ENCODE results near the gene ENTREP3.
"Not testable (repeated sequence)": the region's sequence is repeated elsewhere in the genome, so short reads cannot be mapped to it uniquely, and the experiment has no call there.

The ENTREP3 gene

DNA sequence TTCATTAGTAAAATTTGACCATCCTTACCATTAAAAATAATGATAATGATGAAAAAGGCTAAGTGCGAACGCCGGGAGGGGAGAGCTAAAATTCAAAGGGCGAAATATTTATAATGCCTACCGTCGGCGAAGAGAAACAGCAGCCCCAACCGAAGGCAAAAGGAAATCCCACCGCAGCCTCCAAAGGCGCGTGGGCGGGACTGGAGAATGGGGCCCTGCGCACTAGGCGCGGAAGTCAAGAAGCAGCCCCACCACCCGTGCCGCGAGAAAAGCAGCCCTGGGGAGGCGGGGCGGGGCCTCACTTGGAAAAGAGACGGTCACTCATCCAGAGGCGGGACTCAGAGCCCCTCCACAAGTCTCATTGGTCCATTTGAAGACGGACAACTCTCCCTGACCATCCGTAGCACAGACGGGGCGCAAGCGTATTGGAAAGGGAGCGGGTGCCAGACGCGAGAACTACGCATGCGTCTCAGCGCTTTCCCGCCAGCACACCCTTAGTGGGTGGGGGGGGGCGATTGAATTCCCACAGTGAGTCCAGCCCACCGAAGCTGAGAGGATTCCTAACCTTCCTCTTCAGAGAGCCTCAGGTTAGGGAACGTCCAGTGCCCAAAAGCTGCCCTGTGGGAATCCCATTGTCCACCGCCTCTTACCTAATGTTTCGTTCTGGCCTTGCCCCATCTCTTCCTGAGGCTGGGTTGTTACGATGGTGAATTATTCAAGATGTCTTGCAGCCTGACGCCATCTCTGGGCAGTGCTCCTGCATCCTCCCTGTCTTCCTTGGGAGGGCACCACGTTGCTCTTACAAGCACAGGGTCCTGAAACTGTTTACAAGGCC, 27.8 kb downstream of the ENTREP3 start:
- Mint-ChIP-seq H3K27ac (peak overlapping the region; percentile 95), H3K27me3 (no peaks in the 10 kb centered on the region), H3K9me3 (no peaks in the 10 kb centered on the region), H3K4me3 (peak overlapping the region; percentile 90), H3K4me1 (ENCODE audit: low read depth) (peaks cover 41% of the 10 kb centered on the region), H3K36me3 (ENCODE audit: low read depth) (peaks cover 40% of the 10 kb centered on the region)
- peak; percentile 100 for DNase-seq

DNA sequence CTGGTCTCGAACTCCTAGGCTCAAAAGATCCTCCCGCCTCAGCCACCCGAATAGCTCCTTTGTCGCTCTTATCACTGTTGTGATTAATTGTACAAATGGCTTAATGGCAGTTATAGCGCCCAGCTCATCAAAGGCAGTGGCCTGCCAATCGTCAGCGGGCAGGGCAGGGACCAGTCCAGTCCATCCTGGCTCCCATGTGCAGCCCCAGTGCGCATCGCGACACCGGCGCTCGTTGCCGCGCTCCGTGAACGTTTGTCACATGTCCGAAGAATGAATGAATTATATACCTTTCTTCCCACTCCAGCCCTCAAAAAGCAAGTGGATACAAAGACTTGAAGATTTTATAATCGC, 28.4 kb downstream of the ENTREP3 start:
- peaks cover 43% of the 10 kb centered on the region for H3K4me1 Mint-ChIP-seq (ENCODE audit: low read depth)
- H3K27ac Mint-ChIP-seq = peak overlapping the region; percentile 95

DNA sequence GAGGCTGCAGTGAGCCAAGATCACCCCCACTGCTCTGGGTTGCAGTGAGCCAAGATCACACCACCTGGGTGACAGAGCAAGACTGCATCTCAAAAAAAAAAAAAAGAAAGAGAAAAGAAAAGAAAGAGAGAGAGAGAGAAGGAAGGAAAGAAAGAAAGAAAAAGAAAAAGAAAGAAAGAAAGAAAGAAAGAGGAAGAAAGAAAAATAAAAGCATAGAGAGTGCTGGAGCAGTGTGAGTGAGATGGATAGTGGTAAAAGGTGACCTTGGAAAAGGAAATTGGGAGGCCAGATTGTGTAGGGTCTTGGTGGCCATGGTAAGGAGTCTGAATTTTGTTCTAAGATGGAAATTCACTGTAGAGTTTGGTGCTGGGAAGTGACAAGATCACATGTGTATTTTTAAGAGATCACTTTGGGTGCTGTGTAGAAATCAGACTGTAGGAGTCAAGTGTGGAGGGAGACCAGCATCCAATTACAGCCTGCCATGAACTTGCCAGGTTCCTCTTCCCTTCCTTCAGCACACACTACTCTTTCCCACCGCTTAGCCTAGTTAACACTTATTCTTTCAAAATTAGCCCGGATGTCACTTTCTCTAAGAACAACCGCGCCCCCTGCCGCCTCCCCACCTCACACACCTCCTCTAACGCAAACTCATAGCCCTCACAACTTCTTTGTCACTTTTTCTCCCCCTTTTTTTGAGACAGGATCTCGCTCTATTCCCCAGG, 28.9 kb downstream of the ENTREP3 start:
- peak overlapping the region; percentile 95 for H3K27ac Mint-ChIP-seq
- peaks cover 43% of the 10 kb centered on the region for H3K4me1 Mint-ChIP-seq (ENCODE audit: low read depth)
- peaks cover 42% of the 10 kb centered on the region for H3K36me3 Mint-ChIP-seq (ENCODE audit: low read depth)
- H3K4me3 Mint-ChIP-seq = peak overlapping the region; percentile 90
- H3K27me3 Mint-ChIP-seq = no peaks in the 10 kb centered on the region
- no peaks in the 10 kb centered on the region for H3K9me3 Mint-ChIP-seq
- no peak for DNase-seq

More for the DNA sequence above, 28.4 kb downstream of the ENTREP3 start:
- Mint-ChIP-seq H3K27me3 (no peaks in the 10 kb centered on the region), H3K36me3 (ENCODE audit: low read depth) (peaks cover 42% of the 10 kb centered on the region), H3K9me3 (no peaks in the 10 kb centered on the region), H3K4me3 (peak overlapping the region; percentile 90)
- peak; percentile 94 for DNase-seq

DNA sequence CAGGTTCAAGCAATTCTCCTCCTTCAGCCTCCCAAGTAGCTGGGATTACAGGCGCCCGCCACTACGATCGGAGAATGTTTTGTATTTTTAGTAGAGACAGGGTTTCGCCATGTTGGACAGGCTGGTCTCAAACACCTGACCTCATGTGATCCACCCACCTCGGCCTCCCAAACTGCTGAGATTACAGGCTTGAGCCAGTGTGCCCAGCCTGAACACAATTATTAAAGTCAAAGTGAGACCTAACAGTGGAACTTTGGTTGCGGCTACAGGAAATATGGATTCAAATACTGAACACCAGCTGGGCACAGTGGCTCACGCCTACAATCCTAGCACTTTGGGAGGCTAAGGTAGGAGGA, 29.9 kb downstream of the ENTREP3 start:
- H3K9me3 Mint-ChIP-seq, DNase-seq, H3K27me3 Mint-ChIP-seq: not testable (repeated sequence)
- Mint-ChIP-seq H3K4me3 (peak overlapping the region; percentile 90), H3K36me3 (ENCODE audit: low read depth) (peaks cover 43% of the 10 kb centered on the region), H3K4me1 (ENCODE audit: low read depth) (peaks cover 47% of the 10 kb centered on the region), H3K27ac (peak overlapping the region; percentile 95)

DNA sequence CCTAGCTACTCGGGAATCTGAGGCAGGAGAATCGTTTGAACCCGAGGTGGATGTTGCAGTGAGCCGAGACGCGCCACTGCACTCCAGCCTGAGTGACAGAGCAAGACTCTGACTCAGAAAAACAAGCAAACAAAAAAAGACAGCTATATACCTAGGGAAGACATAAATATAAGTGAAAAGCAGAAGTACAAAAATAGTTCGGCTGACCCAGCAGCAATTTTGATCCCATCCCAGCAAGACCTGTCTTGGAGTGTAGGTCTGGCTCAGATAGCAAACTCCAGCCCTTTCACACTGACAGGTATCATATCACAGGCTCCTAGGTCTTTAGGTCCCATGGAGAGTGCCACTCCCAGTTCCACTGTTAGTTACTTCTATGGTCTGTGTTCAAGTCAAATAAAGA, 32.2 kb downstream of the ENTREP3 start:
- Mint-ChIP-seq H3K27ac (no peak overlapping the region), H3K9me3 (no peaks in the 10 kb centered on the region), H3K36me3 (ENCODE audit: low read depth) (peaks cover 44% of the 10 kb centered on the region), H3K27me3 (no peaks in the 10 kb centered on the region), H3K4me3 (no peak overlapping the region), H3K4me1 (ENCODE audit: low read depth) (peaks cover 61% of the 10 kb centered on the region)
- DNase-seq = no peak

DNA sequence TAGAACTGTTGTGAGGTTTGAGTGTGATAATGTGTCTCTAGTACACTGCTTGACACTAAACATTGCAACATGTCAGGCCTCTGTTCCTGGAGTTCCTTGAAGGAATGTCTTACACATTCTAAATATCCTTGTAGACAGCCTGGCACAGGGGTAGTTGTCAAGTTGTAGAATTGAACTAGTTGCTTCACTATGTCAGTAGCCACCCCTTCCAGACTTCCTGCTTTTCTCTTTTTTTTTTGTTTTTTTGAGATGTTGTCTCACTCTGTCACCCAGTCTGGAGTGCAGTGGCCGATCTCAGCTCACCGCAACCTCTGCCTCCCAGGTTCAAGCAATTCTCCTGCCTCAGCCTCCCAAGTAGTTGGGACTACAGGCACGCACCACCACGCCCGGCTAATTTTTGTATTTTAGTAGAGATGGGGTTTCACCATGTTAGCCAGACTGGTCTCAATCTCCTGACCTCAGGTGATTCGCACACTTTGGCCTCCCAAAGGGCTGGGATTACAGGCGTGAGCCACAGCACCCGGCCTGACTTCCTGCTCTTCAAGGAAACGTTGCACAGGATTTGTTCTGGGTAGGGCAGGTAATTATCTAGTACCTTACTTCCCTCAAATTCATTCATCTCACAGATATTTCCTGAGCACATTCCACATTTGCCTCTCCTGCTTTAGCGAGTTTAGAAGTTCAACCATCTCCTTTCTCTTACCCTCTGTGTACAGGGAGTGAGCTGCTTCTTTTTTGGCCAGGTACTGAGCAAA, 34.9 kb downstream of the ENTREP3 start:
- not testable (repeated sequence) for H3K4me3 Mint-ChIP-seq, DNase-seq, H3K9me3 Mint-ChIP-seq, H3K27me3 Mint-ChIP-seq
- peaks cover 44% of the 10 kb centered on the region for H3K36me3 Mint-ChIP-seq (ENCODE audit: low read depth)
- H3K4me1 Mint-ChIP-seq (ENCODE audit: low read depth) = peaks cover 39% of the 10 kb centered on the region
- peak overlapping the region; percentile 65 for H3K27ac Mint-ChIP-seq

DNA sequence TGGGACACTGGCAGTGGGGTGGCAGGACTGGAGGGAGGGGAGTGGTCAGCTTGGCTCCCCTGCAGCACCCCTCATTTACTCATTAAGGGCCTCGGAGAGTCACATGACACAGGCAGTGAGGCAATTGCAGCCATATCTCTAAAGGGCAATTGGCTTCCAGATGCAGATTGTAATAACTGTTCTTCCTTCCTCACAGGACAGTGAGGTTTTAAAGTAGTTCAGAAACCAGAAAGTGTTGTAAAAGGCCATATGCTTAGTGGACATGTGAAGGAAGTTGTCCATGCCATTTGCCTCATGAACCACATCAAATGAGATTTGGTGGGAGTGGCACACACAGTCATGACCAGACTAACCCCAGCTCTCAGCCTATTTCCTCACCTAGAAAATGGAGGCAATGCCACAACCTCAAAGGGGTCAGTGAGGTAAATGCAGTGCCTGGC, 35.7 kb downstream of the ENTREP3 start:
- H3K27me3 Mint-ChIP-seq = no peaks in the 10 kb centered on the region

DNA sequence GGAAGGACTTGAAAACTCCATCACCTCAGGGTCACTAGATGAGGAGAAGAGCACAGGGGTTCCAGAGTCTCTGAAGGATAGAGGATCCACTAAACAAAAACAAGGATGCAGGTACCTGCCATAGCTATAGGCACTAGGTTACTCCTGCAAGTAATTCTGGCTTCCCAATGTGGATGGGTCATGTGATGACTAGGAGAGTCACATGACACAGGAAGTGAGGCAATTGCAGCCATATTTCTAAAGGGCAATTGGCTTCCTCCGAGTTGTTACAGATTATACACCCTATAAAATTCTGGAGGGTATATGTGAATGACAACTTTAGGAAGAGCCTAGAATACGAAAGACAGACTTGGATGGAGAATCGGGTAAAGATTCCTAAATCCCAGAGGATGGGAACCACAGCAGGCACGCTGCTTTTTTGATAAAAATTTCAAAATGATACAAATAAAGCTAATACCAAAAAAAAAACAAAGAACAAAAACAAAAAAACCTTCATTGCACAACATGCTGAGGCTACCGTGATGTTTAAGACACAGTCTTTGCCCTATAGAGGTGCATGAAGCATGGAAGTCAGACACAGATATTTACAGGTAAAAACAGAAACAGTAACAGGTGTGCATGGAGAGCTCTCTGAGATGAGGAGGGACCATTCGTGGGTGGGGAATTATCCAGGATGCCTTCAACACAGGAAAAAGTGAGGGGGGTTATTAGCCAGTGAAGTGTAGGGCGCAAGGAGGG, 36.3 kb downstream of the ENTREP3 start:
- H3K4me1 Mint-ChIP-seq (ENCODE audit: low read depth) = peaks cover 35% of the 10 kb centered on the region
- peaks cover 40% of the 10 kb centered on the region for H3K36me3 Mint-ChIP-seq (ENCODE audit: low read depth)
- no peak overlapping the region for H3K4me3 Mint-ChIP-seq
- H3K9me3 Mint-ChIP-seq = no peaks in the 10 kb centered on the region
- H3K27me3 Mint-ChIP-seq = no peaks in the 10 kb centered on the region
- DNase-seq = no peak
- H3K27ac Mint-ChIP-seq = peak overlapping the region; percentile 67

More for the DNA sequence above, 35.7 kb downstream of the ENTREP3 start:
- no peak overlapping the region for H3K4me3 Mint-ChIP-seq
- no peaks in the 10 kb centered on the region for H3K9me3 Mint-ChIP-seq
- H3K4me1 Mint-ChIP-seq (ENCODE audit: low read depth) = peaks cover 39% of the 10 kb centered on the region
- peak overlapping the region; percentile 67 for H3K27ac Mint-ChIP-seq
- peaks cover 45% of the 10 kb centered on the region for H3K36me3 Mint-ChIP-seq (ENCODE audit: low read depth)
- DNase-seq = peak; percentile 48

DNA sequence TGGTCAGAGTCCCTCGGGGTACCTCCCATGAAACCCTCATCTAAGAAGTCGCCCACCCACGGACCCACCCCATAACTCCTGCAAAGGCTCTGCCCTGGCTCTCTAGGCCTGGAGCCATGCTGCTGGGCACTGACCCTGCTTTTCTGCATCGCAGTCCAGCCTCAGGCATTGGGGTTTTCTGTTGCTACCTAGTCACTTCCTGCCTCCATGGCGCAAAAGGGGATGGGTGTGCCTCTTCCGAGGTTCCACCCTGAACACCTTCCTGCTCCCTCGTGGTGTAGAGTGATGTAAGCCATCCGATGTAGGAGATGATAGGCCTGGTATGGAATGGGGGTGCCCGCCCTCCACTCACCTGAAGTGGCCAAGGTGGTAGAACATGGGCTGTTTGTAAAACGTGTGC, 40.6 kb downstream of the ENTREP3 start:
- Mint-ChIP-seq H3K27ac (peak overlapping the region; percentile 13), H3K36me3 (ENCODE audit: low read depth) (peaks cover 47% of the 10 kb centered on the region), H3K4me1 (ENCODE audit: low read depth) (peaks cover 32% of the 10 kb centered on the region)
- not testable (repeated sequence) for H3K9me3 Mint-ChIP-seq, H3K27me3 Mint-ChIP-seq, DNase-seq, H3K4me3 Mint-ChIP-seq

DNA sequence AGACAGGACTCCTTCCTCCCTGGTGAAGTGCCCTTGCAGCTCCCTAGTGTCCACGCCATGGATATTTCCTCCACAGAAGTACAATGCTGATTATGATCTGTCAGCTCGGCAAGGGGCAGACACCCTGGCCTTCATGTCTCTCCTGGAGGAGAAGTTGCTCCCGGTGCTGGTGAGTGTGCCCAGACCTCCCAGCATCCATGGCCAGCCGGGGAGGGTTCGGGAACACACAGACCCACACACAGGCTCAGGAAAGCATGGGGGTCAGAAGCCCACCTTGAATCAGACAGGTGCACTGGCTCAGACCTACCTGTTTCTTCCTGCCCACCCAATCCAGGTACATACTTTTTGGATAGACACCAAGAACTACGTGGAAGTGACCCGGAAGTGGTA, 43.2 kb downstream of the ENTREP3 start:
- not testable (repeated sequence) for H3K4me3 Mint-ChIP-seq, H3K27me3 Mint-ChIP-seq, DNase-seq, H3K9me3 Mint-ChIP-seq, H3K27ac Mint-ChIP-seq
- H3K36me3 Mint-ChIP-seq (ENCODE audit: low read depth) = peaks cover 48% of the 10 kb centered on the region
- H3K4me1 Mint-ChIP-seq (ENCODE audit: low read depth) = peaks cover 34% of the 10 kb centered on the region

DNA sequence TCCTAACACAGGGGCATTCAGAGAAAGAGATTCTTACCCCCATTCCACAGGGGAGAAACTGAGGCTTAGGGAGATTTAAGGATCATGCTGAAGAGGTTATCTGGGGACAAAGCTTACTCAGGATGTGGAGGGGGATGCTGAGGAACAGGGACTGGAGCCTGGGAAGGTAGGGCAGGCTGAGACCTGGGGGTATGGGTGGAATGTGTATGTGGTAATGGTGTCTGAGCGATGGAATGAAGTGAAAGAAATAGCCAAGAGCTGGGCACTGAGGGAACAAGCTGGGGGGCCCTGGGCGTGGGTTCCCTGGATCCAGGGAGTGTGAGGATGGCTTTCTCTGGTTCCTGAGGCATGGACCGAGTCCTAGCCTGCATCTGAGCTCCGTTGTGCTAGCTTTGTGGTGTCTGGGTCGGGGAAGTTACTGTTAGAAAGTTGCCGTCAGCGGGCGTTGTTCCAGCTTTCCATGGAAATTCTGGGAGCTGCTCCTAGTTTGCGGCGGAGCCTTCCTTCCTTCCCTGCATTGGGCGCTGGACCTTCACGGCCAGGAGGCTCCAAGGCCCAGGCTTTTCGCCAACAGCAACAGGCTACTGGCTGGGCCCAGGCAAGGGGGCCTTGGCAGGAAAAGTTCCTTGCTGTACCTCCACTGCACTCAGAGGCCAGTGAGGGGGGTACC, 43.8 kb downstream of the ENTREP3 start:
- H3K27ac Mint-ChIP-seq, DNase-seq, H3K4me3 Mint-ChIP-seq, H3K9me3 Mint-ChIP-seq, H3K27me3 Mint-ChIP-seq: not testable (repeated sequence)
- Mint-ChIP-seq H3K36me3 (ENCODE audit: low read depth) (peaks cover 45% of the 10 kb centered on the region), H3K4me1 (ENCODE audit: low read depth) (peaks cover 38% of the 10 kb centered on the region)

DNA sequence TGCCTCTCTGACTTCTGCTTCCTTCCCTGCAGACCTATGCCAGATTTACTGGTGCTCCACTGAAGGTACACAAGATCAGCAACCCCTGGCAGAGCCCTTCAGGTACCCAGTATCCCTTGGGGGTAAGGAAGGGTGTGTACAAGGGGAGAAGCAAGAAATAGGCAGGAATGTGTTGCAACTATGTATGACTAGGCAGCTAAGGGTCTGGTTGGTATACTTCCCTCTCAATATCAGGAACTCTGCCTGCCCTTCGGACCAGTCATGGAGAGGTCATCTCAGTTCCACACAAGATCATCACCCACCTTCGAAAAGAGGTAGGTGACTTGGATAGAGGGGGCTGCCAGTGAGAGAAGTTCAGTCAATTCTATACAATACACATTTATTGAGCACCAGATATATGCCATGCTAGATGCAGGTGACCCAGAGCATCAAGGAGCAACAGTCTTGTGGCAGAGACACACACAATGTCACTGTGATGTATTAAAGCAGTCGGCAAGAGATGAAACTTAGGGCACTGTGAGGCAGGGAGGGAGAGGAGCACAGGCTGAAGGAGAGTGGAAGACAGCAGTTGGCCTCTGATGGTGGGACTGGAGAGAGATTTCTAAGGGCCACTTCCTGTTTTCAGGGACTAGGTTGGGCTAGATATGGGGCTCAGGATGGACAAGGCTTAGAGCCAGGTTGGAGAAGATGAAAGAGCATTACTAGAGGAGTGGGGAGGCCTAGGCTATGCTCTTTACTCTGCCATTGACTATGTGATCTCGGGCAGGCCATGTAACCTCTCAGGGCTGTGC, 44.8 kb downstream of the ENTREP3 start:
- H3K9me3 Mint-ChIP-seq = no peaks in the 10 kb centered on the region
- no peak for DNase-seq
- peak overlapping the region; percentile 93 for H3K4me3 Mint-ChIP-seq
- H3K27me3 Mint-ChIP-seq = no peaks in the 10 kb centered on the region
- peaks cover 35% of the 10 kb centered on the region for H3K36me3 Mint-ChIP-seq (ENCODE audit: low read depth)
- peaks cover 38% of the 10 kb centered on the region for H3K4me1 Mint-ChIP-seq (ENCODE audit: low read depth)
- H3K27ac Mint-ChIP-seq = peak overlapping the region; percentile 19

DNA sequence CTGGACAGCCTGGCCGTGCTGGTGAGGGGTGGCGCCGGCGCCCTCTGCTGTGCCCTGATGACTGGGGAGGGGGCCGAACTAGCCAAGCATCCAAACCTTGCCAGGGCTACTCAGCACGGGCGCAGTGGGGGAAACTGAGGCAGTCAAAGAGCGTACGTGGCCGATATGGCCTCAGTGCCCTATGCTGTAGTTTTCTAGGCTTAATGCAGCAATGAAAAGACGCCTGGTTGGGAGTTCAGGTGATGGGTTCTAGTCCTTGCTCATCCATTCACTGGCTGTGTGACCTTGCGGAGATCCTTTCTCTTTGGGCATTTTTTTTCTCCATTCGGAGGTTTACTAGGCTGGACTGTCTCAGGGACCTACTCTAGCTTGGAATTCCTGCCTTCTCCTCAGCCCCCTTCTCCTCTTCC, 46.0 kb downstream of the ENTREP3 start:
- no peaks in the 10 kb centered on the region for H3K27me3 Mint-ChIP-seq
- peaks cover 26% of the 10 kb centered on the region for H3K36me3 Mint-ChIP-seq (ENCODE audit: low read depth)
- H3K9me3 Mint-ChIP-seq = no peaks in the 10 kb centered on the region
- peak overlapping the region; percentile 93 for H3K4me3 Mint-ChIP-seq
- peak overlapping the region; percentile 91 for H3K27ac Mint-ChIP-seq
- peaks cover 30% of the 10 kb centered on the region for H3K4me1 Mint-ChIP-seq (ENCODE audit: low read depth)
- no peak for DNase-seq
